ENCODE results near the gene TRAPPC1.

Gene TRAPPC1

GRCh38 chr17:7940743-7941142 lies 9.0 kb upstream of the TRAPPC1 start:
- no peak for DNase-seq (ENCODE audit: low read depth)

GRCh38 chr17:7940034-7940433 lies 8.3 kb upstream of the TRAPPC1 start:
- no peak for DNase-seq (ENCODE audit: low read depth)

GRCh38 chr17:7935859-7936258 lies 4.1 kb upstream of the TRAPPC1 start:
- no peak for DNase-seq (ENCODE audit: low read depth)

- no peak for DNase-seq (ENCODE audit: low read depth)
Observed at GRCh38 chr17:7932949-7933348, 1.2 kb upstream of the TRAPPC1 start.

GRCh38 chr17:7932483-7932891 lies 741 bp upstream of the TRAPPC1 start:
- DNase-seq (ENCODE audit: low read depth), result peak; percentile 12

- no peak for DNase-seq (ENCODE audit: low read depth)
Observed at GRCh38 chr17:7930841-7931631, 710 bp downstream of the TRAPPC1 start.

GRCh38 chr17:7929158-7930023 lies 2.4 kb downstream of the TRAPPC1 start, which contains the start of gene KCNAB3:
TSS of gene KCNAB3 (minus strand) at chr17:7929856. CDS start at chr17:7929435, 421 bp downstream.
- DNase-seq (ENCODE audit: low read depth), result no peak

- no peak for DNase-seq (ENCODE audit: low read depth)
Observed at GRCh38 chr17:7927596-7927995, 4.2 kb downstream of the TRAPPC1 start.

- DNase-seq (ENCODE audit: low read depth), result peak; percentile 71
Observed at GRCh38 chr17:7922845-7923628, 8.7 kb downstream of the TRAPPC1 start.

- no peak for DNase-seq (ENCODE audit: low read depth)
Observed at GRCh38 chr17:7922269-7922844, 9.4 kb downstream of the TRAPPC1 start.

GRCh38 chr17:7916808-7917207 lies 14.9 kb downstream of the TRAPPC1 start:
- DNase-seq (ENCODE audit: low read depth), result no peak

- DNase-seq (ENCODE audit: low read depth), result no peak
Observed at GRCh38 chr17:7916385-7916682, 15.4 kb downstream of the TRAPPC1 start.

- DNase-seq (ENCODE audit: low read depth), result peak; percentile 58
Observed at GRCh38 chr17:7915611-7916384, 15.9 kb downstream of the TRAPPC1 start, which contains the start of gene RNF227. TSS of gene RNF227 (minus strand) at chr17:7916289. CDS start at chr17:7916195, 94 bp downstream.

- no peak for DNase-seq (ENCODE audit: low read depth)
Observed at GRCh38 chr17:7915179-7915610, 16.6 kb downstream of the TRAPPC1 start.

- no peak for DNase-seq (ENCODE audit: low read depth)
Observed at GRCh38 chr17:7912927-7913524, 18.7 kb downstream of the TRAPPC1 start.

- DNase-seq (ENCODE audit: low read depth), result no peak
Observed at GRCh38 chr17:7911116-7911515, 20.6 kb downstream of the TRAPPC1 start.

GRCh38 chr17:7910711-7911110 lies 21.0 kb downstream of the TRAPPC1 start:
- no peak for DNase-seq (ENCODE audit: low read depth)

- no peak for DNase-seq (ENCODE audit: low read depth)
Observed at GRCh38 chr17:7910281-7910680, 21.5 kb downstream of the TRAPPC1 start.

- no peak for DNase-seq (ENCODE audit: low read depth)
Observed at GRCh38 chr17:7909089-7909488, 22.7 kb downstream of the TRAPPC1 start.

Measured in stimulated activated CD8-positive, alpha-beta memory T cell treated with anti-CD3 and anti-CD28 coated beads, Interleukin-15, amount 100 ng/mL, for 1 hour (primary cell).